Tibial artery (tissue), 4 donors: Measurements from ENCODE around the gene EVI2B.

ENCODE experiments used
- DNase-seq, 2 donors: peaks; one replicate each; pipeline ENCODE4 v3.0.0-alpha.2; 2019
- H3K27ac ChIP-seq, 2 donors: fragments of 200-600 bp; sonication (generic) in 1 of 2; 1 replicate in 1 of 2; 2 replicates in 1 of 2; pipeline ENCODE4 v1.5.1; 2018 to 2019; ENCODE audit warnings: mild to moderate bottlenecking in 1 of 2
- H3K27me3 ChIP-seq, 2 donors: fragments of 200-600 bp; sonication (generic) in 1 of 2; one replicate each; pipeline versions ENCODE4 v1.5.1 to v1.6.0; 2016 to 2019
- H3K36me3 ChIP-seq, 3 donors: fragments of 200-600 bp; sonication (generic) in 2 of 3; one replicate each; pipeline ENCODE4 v1.5.1; 2016 to 2019; ENCODE audit warnings: mild to moderate bottlenecking in 2 of 3
- H3K4me1 ChIP-seq, 4 donors: fragments of 200-600 bp; sonication (generic) in 2 of 4; 1 replicate in 3 of 4; 2 replicates in 1 of 4; pipeline ENCODE4 v1.5.1; 2016 to 2019
- H3K4me3 ChIP-seq, 2 donors: fragments of 200-600 bp; sonication (generic) in 1 of 2; 1 replicate in 1 of 2; 2 replicates in 1 of 2; pipeline ENCODE4 v1.5.1; 2018 to 2019; ENCODE audit warnings: mild to moderate bottlenecking in 2 of 2
- H3K9me3 ChIP-seq, 3 donors: fragments of 200-600 bp; sonication (generic) in 1 of 3; one replicate each; pipeline ENCODE4 v1.5.1; 2016 to 2019
- CTCF ChIP-seq, 2 experiments: fragments of 200-600 bp in 1 of 2; fragments of 450-650 bp in 1 of 2; IDR thresholded peaks; one replicate each; pipeline ENCODE4 v1.5.1; 2017 to 2019; ENCODE audit warnings: antibody characterized with exemption in 2 of 2, mild to moderate bottlenecking in 1 of 2, moderate library complexity in 1 of 2
- intact Hi-C: fragments of 100-400 bp; cut with DNase I; formaldehyde crosslinking; loops from one replicate; pipeline ENCODE4 v1.15.0; 2023; ENCODE audit warnings: low total_unique reads

EVI2B gene

GRCh38 chr17:31254654-31255053 lies 59.2 kb downstream of the EVI2B start:
- no peak for TF ChIP-seq CTCF (IDR thresholded peaks at IDR 0.05)
- no peaks in the 10 kb centered on the region for H3K4me1 ChIP-seq
- no peaks in the 10 kb centered on the region for H3K9me3 ChIP-seq
- intact Hi-C loops: no loop called here
- no peak for DNase-seq
- no peaks in the 10 kb centered on the region for H3K27me3 ChIP-seq
- H3K36me3 ChIP-seq: peaks cover 2 to 19% (median 7%) of the 10 kb centered on the region in 3 donors
- H3K4me3 ChIP-seq: no peak overlapping the region
- no peak overlapping the region for H3K27ac ChIP-seq
